ENCODE measurements around the gene PPP1R13L.
"Not testable (repeated sequence)": the region's sequence is repeated elsewhere in the genome, so short reads cannot be mapped to it uniquely, and the experiment has no call there.

The PPP1R13L gene

DNA sequence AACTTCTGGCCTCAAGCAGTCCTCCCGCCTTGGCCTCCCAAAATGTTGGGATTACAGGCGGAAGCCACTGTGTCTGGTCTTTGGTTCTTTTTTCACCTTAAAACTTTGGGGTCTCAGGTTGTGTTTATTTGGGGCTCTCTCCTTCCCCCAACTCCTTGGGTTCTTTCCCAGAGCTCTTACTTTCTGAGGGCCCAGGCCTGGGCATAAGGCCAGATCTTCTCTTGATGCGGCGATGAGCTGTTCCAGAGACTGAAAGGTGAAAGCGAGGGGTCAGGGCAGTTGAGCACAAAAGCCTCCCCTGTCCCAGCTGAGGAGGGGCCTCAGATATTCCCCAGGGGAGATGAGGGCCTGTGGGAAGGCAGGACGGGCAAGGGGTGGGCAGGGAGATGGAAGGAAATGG lies 8.6 kb upstream of the PPP1R13L start:
- TF ChIP-seq, protein P1, sequence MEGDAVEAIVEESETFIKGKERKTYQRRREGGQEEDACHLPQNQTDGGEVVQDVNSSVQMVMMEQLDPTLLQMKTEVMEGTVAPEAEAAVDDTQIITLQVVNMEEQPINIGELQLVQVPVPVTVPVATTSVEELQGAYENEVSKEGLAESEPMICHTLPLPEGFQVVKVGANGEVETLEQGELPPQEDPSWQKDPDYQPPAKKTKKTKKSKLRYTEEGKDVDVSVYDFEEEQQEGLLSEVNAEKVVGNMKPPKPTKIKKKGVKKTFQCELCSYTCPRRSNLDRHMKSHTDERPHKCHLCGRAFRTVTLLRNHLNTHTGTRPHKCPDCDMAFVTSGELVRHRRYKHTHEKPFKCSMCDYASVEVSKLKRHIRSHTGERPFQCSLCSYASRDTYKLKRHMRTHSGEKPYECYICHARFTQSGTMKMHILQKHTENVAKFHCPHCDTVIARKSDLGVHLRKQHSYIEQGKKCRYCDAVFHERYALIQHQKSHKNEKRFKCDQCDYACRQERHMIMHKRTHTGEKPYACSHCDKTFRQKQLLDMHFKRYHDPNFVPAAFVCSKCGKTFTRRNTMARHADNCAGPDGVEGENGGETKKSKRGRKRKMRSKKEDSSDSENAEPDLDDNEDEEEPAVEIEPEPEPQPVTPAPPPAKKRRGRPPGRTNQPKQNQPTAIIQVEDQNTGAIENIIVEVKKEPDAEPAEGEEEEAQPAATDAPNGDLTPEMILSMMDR (conservative IDR thresholded peaks at IDR 0.05; ENCODE audit: low read depth) = no peak
- DNase-seq (ENCODE audit: low spot score) = no peak
- POLR2A ChIA-PET (ENCODE audit: low non-redundant PET) = interaction anchor here (0.7 kb wide), 1 partner anchor 10 kb away, joined by 3 read pairs; the partner anchor contains the start of gene ERCC1
- CTCF ChIA-PET = interaction anchor here (0.7 kb wide), 1 partner anchor 65 kb away, joined by 3 read pairs; no protein-coding TSS in a partner anchor
- H3K27ac ChIP-seq = peak overlapping the region; percentile 54

GRCh38 chr19:45410330-45410729 lies 5.5 kb upstream of the PPP1R13L start:
- CTCF ChIA-PET; POLR2A ChIA-PET (ENCODE audit: low non-redundant PET); DNase-seq (ENCODE audit: low spot score): not testable (repeated sequence)
- H3K27ac ChIP-seq = peak overlapping the region; percentile 71

GRCh38 chr19:45409557-45409920 lies 4.7 kb upstream of the PPP1R13L start:
- TF ChIP-seq, protein P1 (conservative IDR thresholded peaks at IDR 0.05; ENCODE audit: low read depth) = no peak
- H3K27ac ChIP-seq = peak overlapping the region; percentile 71
- ChIA-PET CTCF (interaction anchor here (0.6 kb wide), 1 partner anchor 9 kb away, joined by 6 read pairs; no protein-coding TSS in a partner anchor), POLR2A (ENCODE audit: low non-redundant PET) (no interaction called here)
- DNase-seq (ENCODE audit: low spot score) = no peak

DNA sequence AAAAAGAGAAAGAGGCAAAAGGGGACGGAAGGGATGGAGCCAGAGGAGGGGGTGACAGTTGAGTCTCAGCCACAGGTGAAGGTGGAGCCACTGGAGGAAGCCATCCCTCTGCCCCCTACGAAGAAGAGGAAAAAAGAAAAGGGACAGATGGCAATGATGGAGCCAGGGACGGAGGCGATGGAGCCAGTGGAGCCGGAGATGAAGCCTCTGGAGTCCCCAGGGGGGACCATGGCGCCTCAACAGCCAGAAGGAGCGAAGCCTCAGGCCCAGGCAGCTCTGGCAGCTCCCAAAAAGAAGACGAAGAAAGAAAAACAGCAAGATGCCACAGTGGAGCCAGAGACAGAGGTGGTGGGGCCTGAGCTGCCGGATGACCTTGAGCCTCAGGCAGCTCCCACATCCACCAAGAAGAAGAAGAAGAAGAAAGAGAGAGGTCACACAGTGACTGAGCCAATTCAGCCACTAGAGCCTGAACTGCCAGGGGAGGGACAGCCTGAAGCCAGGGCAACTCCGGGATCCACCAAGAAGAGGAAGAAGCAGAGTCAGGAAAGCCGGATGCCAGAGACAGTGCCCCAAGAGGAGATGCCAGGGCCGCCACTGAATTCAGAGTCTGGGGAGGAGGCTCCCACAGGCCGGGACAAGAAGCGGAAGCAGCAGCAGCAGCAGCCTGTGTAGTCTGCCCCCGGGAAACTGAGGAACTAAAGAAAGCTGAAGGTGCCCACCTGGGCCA lies 4.1 kb upstream of the PPP1R13L start:
- POLR2A ChIA-PET (ENCODE audit: low non-redundant PET) = interaction anchor here (0.6 kb wide), 1 partner anchor 47 kb away, joined by 4 read pairs; no protein-coding TSS in a partner anchor
- CTCF ChIA-PET = interaction anchor here (0.6 kb wide), 1 partner anchor 8 kb away, joined by 6 read pairs; no protein-coding TSS in a partner anchor
- TF ChIP-seq, protein P1 (conservative IDR thresholded peaks at IDR 0.05; ENCODE audit: low read depth) = no peak
- no peak for DNase-seq (ENCODE audit: low spot score)
- H3K27ac ChIP-seq = peak overlapping the region; percentile 71

DNA sequence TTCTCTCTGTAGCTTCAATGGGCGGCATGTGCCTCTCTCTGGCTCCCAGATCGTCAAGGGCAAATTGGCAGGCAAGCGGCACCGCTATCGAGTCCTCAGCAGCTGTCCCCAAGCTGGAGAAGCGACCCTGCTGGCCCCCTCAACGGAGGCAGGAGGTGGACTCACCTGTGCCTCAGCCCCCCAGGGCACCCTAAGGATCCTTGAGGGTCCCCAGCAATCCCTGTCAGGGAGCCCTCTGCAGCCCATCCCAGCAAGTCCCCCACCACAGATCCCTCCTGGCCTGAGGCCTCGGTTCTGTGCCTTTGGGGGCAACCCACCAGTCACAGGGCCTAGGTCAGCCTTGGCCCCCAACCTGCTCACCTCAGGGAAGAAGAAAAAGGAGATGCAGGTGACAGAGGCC lies 3.3 kb upstream of the PPP1R13L start:
- H3K27ac ChIP-seq = peak overlapping the region; percentile 71
- DNase-seq (ENCODE audit: low spot score) = no peak
- POLR2A ChIA-PET (ENCODE audit: low non-redundant PET) = no interaction called here
- TF ChIP-seq, protein P1 (conservative IDR thresholded peaks at IDR 0.05; ENCODE audit: low read depth) = no peak
- CTCF ChIA-PET = interaction anchor here (1.1 kb wide), 1 partner anchor 31 kb away, joined by 3 read pairs; no protein-coding TSS in a partner anchor

- DNase-seq (ENCODE audit: low spot score); POLR2A ChIA-PET (ENCODE audit: low non-redundant PET): not testable (repeated sequence)
- CTCF ChIA-PET = interaction anchor here (1.1 kb wide), 1 partner anchor 32 kb away, joined by 3 read pairs; no protein-coding TSS in a partner anchor
- H3K27ac ChIP-seq = peak overlapping the region; percentile 71
Measured at GRCh38 chr19:45407585-45407984, 2.7 kb upstream of the PPP1R13L start.

GRCh38 chr19:45407091-45407375 lies 2.2 kb upstream of the PPP1R13L start:
- ChIA-PET POLR2A (ENCODE audit: low non-redundant PET) (no interaction called here), CTCF (interaction anchor here (1.1 kb wide), 1 partner anchor 32 kb away, joined by 3 read pairs; no protein-coding TSS in a partner anchor)
- no peak for DNase-seq (ENCODE audit: low spot score)
- TF ChIP-seq, protein P1 (conservative IDR thresholded peaks at IDR 0.05; ENCODE audit: low read depth) = no peak
- H3K27ac ChIP-seq = peak overlapping the region; percentile 98
